Ovary (tissue), 3 donors: ENCODE measurements around the gene MRPL41.

Experiments used
- CTCF ChIP-seq, 3 donors: fragments of 450-650 bp in 2 of 3; fragments of 200-600 bp in 1 of 3; IDR thresholded peaks; one replicate each; pipeline versions ENCODE4 v1.5.1 to v1.8.0; 2016 to 2022; ENCODE audit warnings: antibody characterized with exemption in 3 of 3, mild to moderate bottlenecking in 1 of 3
- EP300 ChIP-seq: sonication (generic); formaldehyde crosslinking; IDR thresholded peaks from one replicate; pipeline ENCODE4 v1.6.1; 2017; ENCODE audit warnings: antibody characterized with exemption
- POLR2A ChIP-seq: fragments of 450-650 bp; IDR thresholded peaks from one replicate; pipeline ENCODE4 v1.6.1; 2017; ENCODE audit warnings: antibody characterized with exemption, mild to moderate bottlenecking, moderate library complexity
- donor health status: DM: no; HTN: no; CAD: no.

DNA sequence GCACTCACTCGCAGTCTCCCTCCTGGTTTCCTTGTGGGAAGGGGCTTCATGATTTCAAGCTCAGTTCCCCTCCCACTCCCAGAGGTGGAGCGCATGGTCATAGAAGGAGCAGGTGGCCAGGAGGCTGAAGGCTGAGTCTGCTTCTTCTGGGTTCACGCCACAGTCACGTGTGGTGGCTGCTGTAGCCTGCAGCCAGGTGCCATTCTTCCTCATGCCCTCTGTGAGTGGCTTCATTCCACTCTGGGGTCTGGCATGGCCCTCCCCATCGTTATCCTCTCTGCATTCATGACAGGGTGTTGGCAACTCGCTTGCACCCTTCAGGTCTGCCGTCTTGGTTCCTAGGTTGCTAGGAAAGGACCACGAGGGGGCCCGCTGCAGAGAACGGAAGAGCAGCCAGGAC lies 3.5 kb downstream of the MRPL41 start:
- no peak for TF ChIP-seq POLR2A
- no peak for TF ChIP-seq CTCF (IDR thresholded peaks at IDR 0.05)
- no peak for TF ChIP-seq EP300
